ENCODE measurements around the gene MTNR1A. TPM values are rescaled to one million over a fixed set of nuclear protein-coding genes. Genes with fewer than 3 reads are reported as not detected.
"Not testable (repeated sequence)": the region's sequence is repeated elsewhere in the genome, so short reads cannot be mapped to it uniquely, and the experiment has no call there.

Gene MTNR1A
- total and polyA plus RNA-seq, 2 donors (not counting 1 experiment from before 2014, with no cell fraction given): not detected

DNA sequence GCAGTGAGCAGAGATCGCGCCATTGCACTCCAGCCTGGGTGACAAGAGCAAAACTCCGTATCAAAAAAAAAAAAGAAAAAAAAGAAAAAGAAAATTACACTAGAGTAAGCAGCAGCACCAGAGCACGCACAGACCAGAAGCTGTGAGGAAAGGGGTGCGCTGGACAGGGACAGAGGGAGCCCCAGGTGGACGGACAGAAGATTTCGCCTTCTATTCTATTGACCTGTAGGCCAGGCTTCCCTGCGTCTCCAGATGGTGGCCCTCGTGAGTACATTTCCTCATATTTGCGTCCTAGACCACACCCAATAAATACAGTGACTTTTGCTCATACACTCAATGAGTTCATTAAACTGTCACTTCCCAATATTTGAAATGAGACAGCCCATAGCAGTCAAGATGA lies 19.1 kb downstream of the MTNR1A start:
- no peak overlapping the region for H3K27ac ChIP-seq (ENCODE audit: low read length in 2 of 2)
- intact Hi-C loops (cut with micrococcal nuclease): no loop called here
- H3K9me3 Mint-ChIP-seq (ENCODE audit: insufficient read depth): peaks cover 4% of the 10 kb centered on the region
- no peak for DNase-seq
- H2AFZ ChIP-seq (ENCODE audit: insufficient read depth, low read depth, low read length, poor library complexity, severe bottlenecking): no peak overlapping the region
- H3K27ac Mint-ChIP-seq: no peak overlapping the region
- no peaks in the 10 kb centered on the region for H4K20me1 ChIP-seq (ENCODE audit: control insufficient read depth, insufficient read depth, low read length, poor library complexity, severe bottlenecking)
- 77% methylated on average over 6 of the region's 10 CpGs for WGBS (ENCODE audit: insufficient coverage)
- no peaks in the 10 kb centered on the region for H3K27me3 ChIP-seq (replicated peaks in 1 of 4; ENCODE audit: control extremely low read depth in 1 of 4, control insufficient read depth in 3 of 4, insufficient read depth in 4 of 4, low read length in 3 of 4)
- no peak for ATAC-seq (ENCODE audit: low read depth)
- H3K4me3 ChIP-seq (ENCODE audit: control extremely low read depth in 1 of 5, extremely low read depth in 1 of 5, insufficient read depth in 1 of 5, low read depth in 2 of 5, low read length in 4 of 5): no peak overlapping the region
- TF ChIP-seq EZH2 (IDR thresholded peaks at IDR 0.05; ENCODE audit: borderline replicate concordance, insufficient read depth, low read depth, low read length, poor library complexity, severe bottlenecking): no peak
- TF ChIP-seq, protein P1, sequence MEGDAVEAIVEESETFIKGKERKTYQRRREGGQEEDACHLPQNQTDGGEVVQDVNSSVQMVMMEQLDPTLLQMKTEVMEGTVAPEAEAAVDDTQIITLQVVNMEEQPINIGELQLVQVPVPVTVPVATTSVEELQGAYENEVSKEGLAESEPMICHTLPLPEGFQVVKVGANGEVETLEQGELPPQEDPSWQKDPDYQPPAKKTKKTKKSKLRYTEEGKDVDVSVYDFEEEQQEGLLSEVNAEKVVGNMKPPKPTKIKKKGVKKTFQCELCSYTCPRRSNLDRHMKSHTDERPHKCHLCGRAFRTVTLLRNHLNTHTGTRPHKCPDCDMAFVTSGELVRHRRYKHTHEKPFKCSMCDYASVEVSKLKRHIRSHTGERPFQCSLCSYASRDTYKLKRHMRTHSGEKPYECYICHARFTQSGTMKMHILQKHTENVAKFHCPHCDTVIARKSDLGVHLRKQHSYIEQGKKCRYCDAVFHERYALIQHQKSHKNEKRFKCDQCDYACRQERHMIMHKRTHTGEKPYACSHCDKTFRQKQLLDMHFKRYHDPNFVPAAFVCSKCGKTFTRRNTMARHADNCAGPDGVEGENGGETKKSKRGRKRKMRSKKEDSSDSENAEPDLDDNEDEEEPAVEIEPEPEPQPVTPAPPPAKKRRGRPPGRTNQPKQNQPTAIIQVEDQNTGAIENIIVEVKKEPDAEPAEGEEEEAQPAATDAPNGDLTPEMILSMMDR (IDR thresholded peaks at IDR 0.05): no peak
- peaks cover 0 to 24% (median 0%) of the 10 kb centered on the region in 3 donors for H3K9me3 ChIP-seq (ENCODE audit: control extremely low read depth in 1 of 3, control insufficient read depth in 2 of 3, insufficient read depth in 1 of 3, low read length in 2 of 3)
- H3K4me1 ChIP-seq (ENCODE audit: control insufficient read depth in 2 of 2, insufficient read depth in 2 of 2, low read length in 2 of 2): no peaks in the 10 kb centered on the region
- ChIA-PET CTCF (no interaction called here), POLR2A (no interaction called here)
- H3K9ac ChIP-seq (ENCODE audit: low read length): no peak overlapping the region
- no peak overlapping the region for H3K4me2 ChIP-seq (replicated peaks; ENCODE audit: low read depth, low read length, poor library complexity, severe bottlenecking)
- H3K4me3 Mint-ChIP-seq: no peak overlapping the region
- H3K36me3 ChIP-seq (replicated peaks in 1 of 2; ENCODE audit: control extremely low read depth in 1 of 2, control insufficient read depth in 1 of 2, extremely low read depth in 1 of 2, insufficient read depth in 2 of 2, low read length in 1 of 2): no peaks in the 10 kb centered on the region
- H3K79me2 ChIP-seq (ENCODE audit: control insufficient read depth, insufficient read depth, low read length): no peaks in the 10 kb centered on the region
- H3K4me1 Mint-ChIP-seq: no peaks in the 10 kb centered on the region
- H3K27me3 Mint-ChIP-seq: no peaks in the 10 kb centered on the region

DNA sequence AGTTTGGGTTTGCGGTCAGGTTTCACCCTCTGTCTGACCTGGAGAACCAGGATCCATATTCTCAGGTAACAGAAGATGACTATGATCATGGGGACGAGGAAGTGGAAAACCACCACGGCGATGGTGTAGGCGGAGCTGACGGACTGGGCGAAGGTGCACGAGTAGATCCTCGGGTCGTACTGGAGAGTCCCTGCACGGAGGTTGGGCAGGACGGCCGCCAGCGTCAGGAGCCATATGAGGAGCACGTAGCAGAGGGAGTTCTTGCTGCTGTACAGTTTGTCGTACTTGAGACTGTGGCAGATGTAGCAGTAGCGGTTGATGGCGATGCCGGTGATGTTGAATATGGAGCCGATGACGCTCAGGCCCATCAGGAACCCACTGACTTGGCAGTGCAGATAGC lies 21.3 kb downstream of the MTNR1A start:
- Histone ChIP-seq H3K27me3 (replicated peaks in 1 of 4; ENCODE audit: control extremely low read depth in 1 of 4, control insufficient read depth in 3 of 4, insufficient read depth in 4 of 4, low read length in 3 of 4) (no peaks in the 10 kb centered on the region), H3K4me3 (ENCODE audit: control extremely low read depth in 1 of 5, extremely low read depth in 1 of 5, insufficient read depth in 1 of 5, low read depth in 2 of 5, low read length in 4 of 5) (no peak overlapping the region), H3K9me3 (ENCODE audit: control extremely low read depth in 1 of 3, control insufficient read depth in 2 of 3, insufficient read depth in 1 of 3, low read length in 2 of 3) (peaks cover 0 to 23% (median 0%) of the 10 kb centered on the region in 3 donors), H2AFZ (ENCODE audit: insufficient read depth, low read depth, low read length, poor library complexity, severe bottlenecking) (no peak overlapping the region), H3K79me2 (ENCODE audit: control insufficient read depth, insufficient read depth, low read length) (no peaks in the 10 kb centered on the region), H3K4me1 (ENCODE audit: control insufficient read depth in 2 of 2, insufficient read depth in 2 of 2, low read length in 2 of 2) (no peaks in the 10 kb centered on the region), H4K20me1 (ENCODE audit: control insufficient read depth, insufficient read depth, low read length, poor library complexity, severe bottlenecking) (no peaks in the 10 kb centered on the region), H3K4me2 (replicated peaks; ENCODE audit: low read depth, low read length, poor library complexity, severe bottlenecking) (no peak overlapping the region), H3K9ac (ENCODE audit: low read length) (no peak overlapping the region), H3K27ac (ENCODE audit: low read length in 2 of 2) (no peak overlapping the region), H3K36me3 (replicated peaks in 1 of 2; ENCODE audit: control extremely low read depth in 1 of 2, control insufficient read depth in 1 of 2, extremely low read depth in 1 of 2, insufficient read depth in 2 of 2, low read length in 1 of 2) (no peaks in the 10 kb centered on the region)
- intact Hi-C loops (cut with micrococcal nuclease): no loop called here
- no peaks in the 10 kb centered on the region for H3K27me3 Mint-ChIP-seq
- ChIA-PET CTCF (no interaction called here), POLR2A (no interaction called here)
- DNase-seq (no peak), ATAC-seq (ENCODE audit: low read depth) (no peak)
- 98% methylated on average over 21 of the region's 21 CpGs for WGBS (ENCODE audit: insufficient coverage)
- no peaks in the 10 kb centered on the region for H3K4me1 Mint-ChIP-seq
- TF ChIP-seq, protein P1 (IDR thresholded peaks at IDR 0.05): no peak
- no peak for TF ChIP-seq EZH2 (IDR thresholded peaks at IDR 0.05; ENCODE audit: borderline replicate concordance, insufficient read depth, low read depth, low read length, poor library complexity, severe bottlenecking)
- H3K27ac Mint-ChIP-seq: no peak overlapping the region
- no peak overlapping the region for H3K4me3 Mint-ChIP-seq
- peaks cover 2% of the 10 kb centered on the region for H3K9me3 Mint-ChIP-seq (ENCODE audit: insufficient read depth)

DNA sequence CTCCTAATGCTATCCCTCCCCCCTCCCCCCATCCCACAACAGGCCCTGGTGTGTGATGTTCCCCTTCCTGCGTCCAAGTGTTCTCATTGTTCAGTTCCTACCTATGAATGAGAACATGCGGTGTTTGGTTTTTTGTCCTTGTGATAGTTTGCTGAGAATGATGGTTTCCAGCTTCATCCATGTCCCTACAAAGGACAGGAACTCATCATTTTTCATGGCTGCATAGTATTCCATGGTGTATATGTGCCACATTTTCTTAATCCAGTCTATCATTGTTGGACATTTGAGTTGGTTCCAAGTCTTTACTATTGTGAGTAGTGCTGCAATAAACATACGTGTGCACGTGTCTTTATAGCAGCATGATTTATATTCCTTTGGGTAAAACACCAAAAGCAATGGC lies 31.4 kb downstream of the MTNR1A start:
- CTCF ChIA-PET: not testable (repeated sequence)

More for the DNA sequence above, 31.4 kb downstream of the MTNR1A start:
- H2AFZ ChIP-seq (ENCODE audit: insufficient read depth, low read depth, low read length, poor library complexity, severe bottlenecking); H3K79me2 ChIP-seq (ENCODE audit: control insufficient read depth, insufficient read depth, low read length); DNase-seq; H4K20me1 ChIP-seq (ENCODE audit: control insufficient read depth, insufficient read depth, low read length, poor library complexity, severe bottlenecking); H3K4me2 ChIP-seq (replicated peaks; ENCODE audit: low read depth, low read length, poor library complexity, severe bottlenecking); ATAC-seq (ENCODE audit: low read depth); H3K27ac ChIP-seq (ENCODE audit: low read length in 2 of 2); H3K27me3 ChIP-seq (replicated peaks in 1 of 4; ENCODE audit: control extremely low read depth in 1 of 4, control insufficient read depth in 3 of 4, insufficient read depth in 4 of 4, low read length in 3 of 4); POLR2A ChIA-PET; H3K9me3 Mint-ChIP-seq (ENCODE audit: insufficient read depth); H3K36me3 ChIP-seq (replicated peaks in 1 of 2; ENCODE audit: control extremely low read depth in 1 of 2, control insufficient read depth in 1 of 2, extremely low read depth in 1 of 2, insufficient read depth in 2 of 2, low read length in 1 of 2); H3K4me3 Mint-ChIP-seq; intact Hi-C loops (cut with micrococcal nuclease); H3K27me3 Mint-ChIP-seq; H3K4me1 ChIP-seq (ENCODE audit: control insufficient read depth in 2 of 2, insufficient read depth in 2 of 2, low read length in 2 of 2); H3K4me1 Mint-ChIP-seq; H3K9ac ChIP-seq (ENCODE audit: low read length); H3K27ac Mint-ChIP-seq; H3K4me3 ChIP-seq (ENCODE audit: control extremely low read depth in 1 of 5, extremely low read depth in 1 of 5, insufficient read depth in 1 of 5, low read depth in 2 of 5, low read length in 4 of 5): not testable (repeated sequence)
- H3K9me3 ChIP-seq (ENCODE audit: control extremely low read depth in 1 of 3, control insufficient read depth in 2 of 3, insufficient read depth in 1 of 3, low read length in 2 of 3): peaks cover 0 to 14% (median 0%) of the 10 kb centered on the region in 3 donors
- 76% methylated on average over 2 of the region's 4 CpGs for WGBS (ENCODE audit: insufficient coverage)
